HG03095 (cell line): ENCODE results near the gene PPFIA4.
"Not testable (repeated sequence)": the region's sequence is repeated elsewhere in the genome, so short reads cannot be mapped to it uniquely, and the experiment has no call there.

Source experiments
- ATAC-seq: cut with Tn5 transposase; IDR thresholded peaks from one replicate; pipeline ENCODE4 v1.9.1; 2021; ENCODE audit warnings: moderate library complexity; ENCODE audit not compliant: unreplicated experiment

The PPFIA4 gene

GRCh38 chr1:203017061-203017460 is 9.2 kb upstream of the PPFIA4 start:
- ATAC-seq = no peak

DNA sequence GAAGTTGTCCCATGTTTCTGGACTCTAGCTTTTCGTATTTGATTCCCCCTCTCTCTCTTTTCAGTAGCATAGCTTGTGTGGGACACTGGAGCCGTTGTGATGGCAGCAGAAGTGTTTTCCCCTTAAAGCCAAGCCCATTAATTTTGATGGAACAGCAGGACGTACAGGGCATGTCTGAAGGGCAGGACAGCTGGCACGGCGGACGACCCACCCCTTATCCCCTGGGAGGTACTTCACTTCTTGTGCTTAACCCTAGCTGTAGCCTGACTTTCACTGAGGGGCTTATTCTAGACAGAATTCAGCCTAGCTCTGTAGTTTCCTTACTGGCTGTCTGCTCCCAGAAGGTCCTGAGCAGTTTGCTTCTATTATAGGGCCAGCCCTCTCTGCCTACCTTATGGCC is 8.6 kb upstream of the PPFIA4 start:
- no peak for ATAC-seq

DNA sequence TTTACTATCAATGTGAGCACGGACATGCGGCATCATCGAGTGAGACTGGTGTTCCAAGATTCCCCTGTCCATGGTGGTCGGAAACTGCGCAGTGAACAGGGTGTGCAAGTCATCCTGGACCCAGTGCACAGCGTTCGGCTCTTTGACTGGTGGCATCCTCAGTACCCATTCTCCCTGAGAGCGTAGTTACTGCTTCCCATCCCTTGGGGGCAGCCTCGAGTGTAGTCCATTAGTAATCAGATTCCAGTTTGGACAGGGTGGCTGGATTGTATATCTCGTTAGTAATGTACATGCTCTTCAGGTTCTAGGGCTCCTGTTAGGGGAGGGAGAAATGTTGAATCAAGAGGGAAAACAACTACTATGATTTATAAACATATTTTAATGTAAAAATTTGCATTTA is 3.4 kb upstream of the PPFIA4 start:
- ATAC-seq = not testable (repeated sequence)

- no peak for ATAC-seq
These were observed 633 bp upstream of the PPFIA4 start for GRCh38 chr1:203025686-203026030.

- no peak for ATAC-seq
These were observed 674 bp downstream of the PPFIA4 start for GRCh38 chr1:203026666-203027663.

DNA sequence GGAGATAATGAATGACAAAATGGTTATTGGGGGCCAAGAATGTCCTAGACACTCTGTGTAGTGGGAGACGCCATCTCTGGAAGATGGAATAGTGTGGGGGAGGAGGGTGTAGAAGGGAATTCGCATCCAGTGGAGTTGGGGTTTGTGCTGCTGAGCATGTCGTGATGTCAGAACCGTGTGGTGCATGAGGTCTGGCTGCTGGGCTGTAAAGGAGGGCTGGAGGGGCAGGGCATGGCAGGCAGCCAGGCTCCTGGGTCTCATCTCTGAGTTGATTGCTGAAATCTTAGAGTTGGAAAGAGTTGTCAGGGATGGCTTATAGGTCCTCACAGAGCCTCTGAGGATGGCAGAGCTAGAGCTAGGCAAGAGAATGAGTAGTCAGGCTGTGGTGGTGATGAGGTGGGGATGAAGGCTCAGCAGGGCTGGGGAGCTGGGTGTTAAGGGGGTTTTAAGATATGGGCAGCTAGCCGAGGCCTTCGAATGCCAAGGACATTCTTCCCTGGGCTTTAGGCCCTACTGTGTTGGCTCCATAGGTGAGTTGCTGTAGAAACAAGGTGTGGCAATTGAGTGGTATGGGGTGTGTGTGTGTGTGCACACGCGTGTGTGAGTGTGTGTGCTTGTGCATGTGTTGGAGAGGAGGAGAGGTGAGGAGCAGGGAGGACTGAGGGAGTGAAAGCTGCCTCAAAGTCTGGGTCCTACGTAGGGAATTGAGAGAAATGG is 1.9 kb downstream of the PPFIA4 start:
- ATAC-seq = no peak

DNA sequence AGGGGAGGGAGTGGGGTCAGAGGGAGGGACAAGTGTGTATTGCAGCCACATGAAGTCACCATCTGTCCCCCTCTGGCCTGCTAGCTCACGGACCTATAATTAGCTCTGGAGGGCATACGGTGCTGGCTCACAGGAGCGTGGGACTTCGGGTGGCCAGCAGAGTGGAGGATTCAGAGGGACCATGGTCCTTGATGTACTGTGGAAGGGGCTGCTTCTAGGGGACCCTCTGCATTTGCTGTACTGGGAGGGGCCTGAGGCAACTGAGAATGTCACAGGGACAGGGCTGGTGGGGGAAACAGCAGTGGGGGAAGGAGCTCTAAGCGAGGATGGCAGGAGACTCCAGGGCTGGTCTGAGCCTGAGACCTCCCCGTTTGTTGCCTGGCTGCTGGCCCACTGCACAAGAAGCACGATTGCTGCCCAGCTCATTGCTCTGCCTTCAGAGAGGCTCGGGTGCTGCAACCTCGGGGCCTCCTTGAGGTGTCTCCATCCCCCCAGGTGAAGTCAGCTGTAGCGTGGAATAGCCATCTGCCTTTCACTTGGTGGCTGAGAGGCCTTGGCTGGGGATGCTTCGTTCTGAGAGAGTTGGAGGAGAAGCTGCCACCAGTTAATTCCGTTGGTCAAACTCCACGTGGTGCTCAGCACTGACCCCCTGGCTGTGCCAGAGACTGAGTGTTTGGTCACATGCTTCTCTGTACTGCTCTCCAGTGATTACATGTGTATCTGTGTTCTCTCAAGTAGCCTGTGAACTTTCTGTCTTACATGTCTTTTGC is 2.7 kb downstream of the PPFIA4 start:
- no peak for ATAC-seq

GRCh38 chr1:203031467-203031866 is 5.2 kb downstream of the PPFIA4 start:
- ATAC-seq = no peak

- no peak for ATAC-seq
These were observed 7.0 kb downstream of the PPFIA4 start for GRCh38 chr1:203033287-203033686.

GRCh38 chr1:203033917-203034316 is 7.6 kb downstream of the PPFIA4 start:
- no peak for ATAC-seq

DNA sequence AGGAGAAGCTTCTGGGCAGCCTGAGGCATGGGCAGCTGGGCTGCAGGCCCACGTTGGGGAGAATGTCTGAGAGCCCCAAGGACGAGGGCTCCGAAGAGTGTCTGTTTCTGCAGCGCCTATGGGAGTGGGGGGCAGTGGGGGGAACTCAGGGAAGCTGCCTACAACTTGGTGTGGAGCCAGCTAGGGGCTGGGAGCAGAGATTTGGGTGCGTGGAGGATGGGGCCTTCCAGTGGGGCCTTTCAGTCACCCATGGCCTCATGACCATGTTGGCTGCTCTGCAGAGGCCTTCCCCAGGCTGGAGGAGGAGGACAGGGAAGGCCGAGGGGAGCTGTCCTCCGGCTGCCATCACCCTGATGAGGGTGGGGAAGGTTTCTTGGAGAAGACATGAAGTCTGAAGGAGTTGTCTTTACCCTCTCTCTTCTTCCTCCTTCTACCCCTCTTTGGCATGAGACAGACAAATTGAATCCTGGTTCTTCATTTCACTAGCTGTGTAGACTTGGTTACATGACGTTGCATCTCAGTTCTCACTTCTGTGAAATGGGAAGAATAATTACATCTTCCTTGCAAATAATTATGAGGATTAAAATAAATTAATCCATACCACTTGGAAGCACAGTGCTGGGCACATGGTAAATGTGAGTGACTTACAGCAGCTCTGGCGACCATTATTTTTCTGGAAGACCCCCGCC is 8.3 kb downstream of the PPFIA4 start:
- no peak for ATAC-seq

GRCh38 chr1:203035111-203036000 is 9.1 kb downstream of the PPFIA4 start:
- ATAC-seq = no peak

DNA sequence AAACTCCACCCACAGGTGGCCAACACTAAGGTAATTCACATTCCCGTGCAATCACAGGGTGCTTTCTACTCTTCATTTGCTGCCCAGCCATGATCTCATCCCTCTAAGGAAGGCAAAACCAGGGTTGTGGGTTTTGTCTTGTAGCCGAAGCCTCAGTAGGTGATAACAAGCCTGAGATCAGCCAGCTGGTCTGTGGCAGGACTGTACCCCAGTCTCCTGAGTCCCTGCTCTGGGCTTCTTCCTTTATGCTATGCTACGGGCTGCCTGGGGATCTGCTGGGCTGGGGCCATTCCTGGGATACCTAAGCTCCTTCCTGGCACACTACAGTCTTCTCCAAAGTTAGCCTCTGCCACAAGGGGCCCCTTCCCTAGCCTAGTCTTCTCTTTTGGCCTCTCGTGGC is 9.8 kb downstream of the PPFIA4 start:
- ATAC-seq = no peak

- no peak for ATAC-seq
These were observed 10.2 kb downstream of the PPFIA4 start for GRCh38 chr1:203036537-203036936.

DNA sequence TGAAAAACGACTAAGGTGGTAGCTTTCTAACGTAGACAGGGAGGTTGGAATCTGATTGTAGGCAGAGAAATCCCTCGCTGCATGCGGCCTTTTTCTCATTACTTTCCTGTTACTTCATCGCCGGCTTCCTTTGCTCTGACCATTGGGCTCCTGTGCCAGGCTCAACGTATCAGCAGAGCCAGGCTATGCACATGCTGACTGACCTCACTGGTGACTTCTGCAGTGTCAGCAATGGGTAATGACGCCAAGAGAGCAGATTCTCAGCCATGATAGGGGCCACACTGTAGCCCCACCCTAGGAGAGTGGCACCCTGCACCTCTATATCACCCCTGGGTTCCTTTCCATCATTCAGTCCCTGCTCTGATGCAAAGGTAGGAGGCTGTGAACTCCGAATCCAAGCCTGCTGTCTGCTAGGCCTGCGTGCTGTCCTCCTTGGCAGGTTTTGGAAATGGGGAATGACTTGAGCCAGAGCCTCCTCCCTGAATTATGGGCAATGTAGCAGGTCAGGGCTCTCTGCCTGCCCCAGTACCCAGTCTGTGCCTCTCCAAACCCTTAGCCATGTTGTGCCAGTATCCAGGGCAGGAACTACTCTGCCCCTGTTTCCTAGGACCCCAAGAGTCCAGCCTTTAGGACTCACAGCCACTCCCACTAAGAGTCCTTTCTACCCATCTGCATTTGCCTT is 11.4 kb downstream of the PPFIA4 start:
- no peak for ATAC-seq

- ATAC-seq = peak; percentile 55
These were observed 12.0 kb downstream of the PPFIA4 start for GRCh38 chr1:203038217-203038741.

DNA sequence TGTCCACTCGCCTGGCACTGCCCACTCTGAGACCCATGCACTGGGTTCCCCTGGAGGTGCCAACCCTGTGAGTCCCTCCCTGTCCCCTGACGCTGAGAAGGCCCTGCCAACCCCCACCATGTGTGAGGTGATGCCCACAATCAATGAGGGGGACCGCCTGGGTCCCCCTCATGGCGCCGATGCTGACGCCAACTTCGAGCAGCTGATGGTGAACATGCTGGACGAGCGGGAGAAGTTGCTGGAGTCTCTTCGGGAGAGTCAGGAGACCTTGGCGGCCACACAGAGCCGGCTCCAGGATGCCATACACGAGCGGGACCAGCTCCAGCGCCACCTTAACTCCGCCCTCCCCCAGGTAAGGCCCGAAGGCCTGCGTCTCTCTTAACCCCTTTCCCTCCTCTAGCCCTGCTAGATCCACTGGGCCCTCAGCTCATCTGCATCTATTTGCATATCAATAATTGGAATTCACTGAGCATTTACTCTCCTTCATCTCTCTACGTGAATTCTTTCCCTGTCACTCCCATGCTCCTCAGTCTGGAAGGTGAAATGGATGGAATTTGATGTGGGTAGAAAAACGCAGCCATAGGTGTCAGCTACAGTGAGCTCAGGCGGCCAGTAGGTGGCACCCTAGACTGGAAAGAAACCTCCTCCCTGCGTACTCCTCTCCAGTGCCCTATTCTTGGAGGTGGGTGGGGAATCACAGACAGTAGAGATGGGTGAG is 12.8 kb downstream of the PPFIA4 start:
- ATAC-seq = no peak
